ENCODE measurements around the gene CUEDC1. TPM values are rescaled to one million over a fixed set of nuclear protein-coding genes. Genes with fewer than 3 reads are reported as not detected.

CUEDC1 gene
- polyA plus RNA-seq, 4 donors: 1.6 to 14.9 (median 6.1) TPM

DNA sequence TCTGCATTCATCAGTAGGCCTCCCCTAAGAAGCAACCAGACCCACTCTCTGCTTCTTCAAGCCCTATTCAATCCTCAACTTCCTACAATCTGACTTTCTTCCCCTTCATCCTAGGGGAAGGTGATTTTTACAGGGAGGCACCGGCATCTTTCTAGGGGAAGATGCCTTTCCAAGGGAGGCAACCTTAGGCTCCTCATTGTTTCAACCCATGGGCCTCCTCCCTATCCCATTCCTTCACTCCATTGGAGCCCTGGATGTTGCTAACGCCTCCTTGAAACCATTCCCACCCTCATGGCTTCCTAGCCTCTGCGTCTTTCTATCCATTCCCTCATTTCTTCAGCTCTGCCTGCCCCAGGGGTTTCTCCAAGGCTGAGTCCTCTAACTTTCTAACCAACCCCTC lies 2.7 kb upstream of the CUEDC1 start:
- Histone ChIP-seq H3K27me3 (ENCODE audit: control insufficient read depth in 3 of 3, insufficient read depth in 3 of 3, low read length in 3 of 3) (peaks cover 0 to 15% (median 0%) of the 10 kb centered on the region in 3 donors), H3K27ac (ENCODE audit: low read depth in 1 of 3, low read length in 2 of 3) (no peak overlapping the region), H3K4me3 (ENCODE audit: low read depth in 1 of 3, low read length in 3 of 3) (no peak overlapping the region), H3K9me3 (ENCODE audit: control insufficient read depth in 2 of 2, insufficient read depth in 1 of 2, low read depth in 1 of 2, low read length in 1 of 2) (no peaks in the 10 kb centered on the region), H3K4me1 (ENCODE audit: control insufficient read depth in 3 of 3, insufficient read depth in 2 of 3, low read depth in 1 of 3, low read length in 2 of 3) (peaks cover 0 to 13% (median 6%) of the 10 kb centered on the region in 3 donors), H3K36me3 (ENCODE audit: control insufficient read depth in 3 of 3, insufficient read depth in 2 of 3, low read depth in 1 of 3, low read length in 3 of 3) (peaks cover 0 to 3% (median 0%) of the 10 kb centered on the region in 3 donors)
- FAIRE-seq (no peak), DNase-seq (no peak)
- 88 to 92% (median 91%) methylated on average over 3 of the region's 3 CpGs for WGBS, 3 donors

GRCh38 chr17:57957120-57957850 lies 2.1 kb upstream of the CUEDC1 start:
- DNase-seq: no peak
- no peak for FAIRE-seq
- WGBS, 3 donors: 81 to 85% (median 82%) methylated on average over 8 of the region's 8 CpGs

GRCh38 chr17:57956291-57957119 lies 1.3 kb upstream of the CUEDC1 start:
- Histone ChIP-seq H3K4me3 (ENCODE audit: low read depth in 1 of 3, low read length in 3 of 3) (no peak overlapping the region), H3K9me3 (ENCODE audit: control insufficient read depth in 2 of 2, insufficient read depth in 1 of 2, low read depth in 1 of 2, low read length in 1 of 2) (no peaks in the 10 kb centered on the region), H3K36me3 (ENCODE audit: control insufficient read depth in 3 of 3, insufficient read depth in 2 of 3, low read depth in 1 of 3, low read length in 3 of 3) (peaks cover 0 to 3% (median 0%) of the 10 kb centered on the region in 3 donors), H3K27me3 (ENCODE audit: control insufficient read depth in 3 of 3, insufficient read depth in 3 of 3, low read length in 3 of 3) (peaks cover 0 to 15% (median 0%) of the 10 kb centered on the region in 3 donors), H3K4me1 (ENCODE audit: control insufficient read depth in 3 of 3, insufficient read depth in 2 of 3, low read depth in 1 of 3, low read length in 2 of 3) (peaks cover 0 to 19% (median 6%) of the 10 kb centered on the region in 3 donors), H3K27ac (ENCODE audit: low read depth in 1 of 3, low read length in 2 of 3) (no peak overlapping the region)
- WGBS, 3 donors: 28 to 52% (median 38%) methylated on average over 13 of the region's 13 CpGs
- DNase-seq (peak in 1 of 2 donors; percentile 64), FAIRE-seq (no peak)

More at GRCh38 chr17:57957120-57957850, 2.1 kb upstream of the CUEDC1 start:
- peaks cover 0 to 15% (median 0%) of the 10 kb centered on the region in 3 donors for H3K27me3 ChIP-seq (ENCODE audit: control insufficient read depth in 3 of 3, insufficient read depth in 3 of 3, low read length in 3 of 3)
- peaks cover 0 to 3% (median 0%) of the 10 kb centered on the region in 3 donors for H3K36me3 ChIP-seq (ENCODE audit: control insufficient read depth in 3 of 3, insufficient read depth in 2 of 3, low read depth in 1 of 3, low read length in 3 of 3)
- peaks cover 0 to 19% (median 6%) of the 10 kb centered on the region in 3 donors for H3K4me1 ChIP-seq (ENCODE audit: control insufficient read depth in 3 of 3, insufficient read depth in 2 of 3, low read depth in 1 of 3, low read length in 2 of 3)
- no peak overlapping the region for H3K4me3 ChIP-seq (ENCODE audit: low read depth in 1 of 3, low read length in 3 of 3)
- no peaks in the 10 kb centered on the region for H3K9me3 ChIP-seq (ENCODE audit: control insufficient read depth in 2 of 2, insufficient read depth in 1 of 2, low read depth in 1 of 2, low read length in 1 of 2)
- no peak overlapping the region for H3K27ac ChIP-seq (ENCODE audit: low read depth in 1 of 3, low read length in 2 of 3)

GRCh38 chr17:57954397-57955182 lies 622 bp downstream of the CUEDC1 start:
- peaks cover 0 to 15% (median 0%) of the 10 kb centered on the region in 3 donors for H3K27me3 ChIP-seq (ENCODE audit: control insufficient read depth in 3 of 3, insufficient read depth in 3 of 3, low read length in 3 of 3)
- WGBS, 3 donors: 2 to 8% (median 2%) methylated on average over 40 to 85 of the region's 85 CpGs
- H3K27ac ChIP-seq (ENCODE audit: low read depth in 1 of 3, low read length in 2 of 3): peak overlapping the region; percentile 30 to 82 (median 38)
- peaks cover 0 to 3% (median 0%) of the 10 kb centered on the region in 3 donors for H3K36me3 ChIP-seq (ENCODE audit: control insufficient read depth in 3 of 3, insufficient read depth in 2 of 3, low read depth in 1 of 3, low read length in 3 of 3)
- FAIRE-seq: no peak
- DNase-seq: peak in 1 of 2 donors; percentile 55
- no peaks in the 10 kb centered on the region for H3K9me3 ChIP-seq (ENCODE audit: control insufficient read depth in 2 of 2, insufficient read depth in 1 of 2, low read depth in 1 of 2, low read length in 1 of 2)
- peak overlapping the region; percentile 41 to 74 (median 53) for H3K4me3 ChIP-seq (ENCODE audit: low read depth in 1 of 3, low read length in 3 of 3)
- peaks cover 6 to 19% (median 9%) of the 10 kb centered on the region in 3 donors for H3K4me1 ChIP-seq (ENCODE audit: control insufficient read depth in 3 of 3, insufficient read depth in 2 of 3, low read depth in 1 of 3, low read length in 2 of 3)

DNA sequence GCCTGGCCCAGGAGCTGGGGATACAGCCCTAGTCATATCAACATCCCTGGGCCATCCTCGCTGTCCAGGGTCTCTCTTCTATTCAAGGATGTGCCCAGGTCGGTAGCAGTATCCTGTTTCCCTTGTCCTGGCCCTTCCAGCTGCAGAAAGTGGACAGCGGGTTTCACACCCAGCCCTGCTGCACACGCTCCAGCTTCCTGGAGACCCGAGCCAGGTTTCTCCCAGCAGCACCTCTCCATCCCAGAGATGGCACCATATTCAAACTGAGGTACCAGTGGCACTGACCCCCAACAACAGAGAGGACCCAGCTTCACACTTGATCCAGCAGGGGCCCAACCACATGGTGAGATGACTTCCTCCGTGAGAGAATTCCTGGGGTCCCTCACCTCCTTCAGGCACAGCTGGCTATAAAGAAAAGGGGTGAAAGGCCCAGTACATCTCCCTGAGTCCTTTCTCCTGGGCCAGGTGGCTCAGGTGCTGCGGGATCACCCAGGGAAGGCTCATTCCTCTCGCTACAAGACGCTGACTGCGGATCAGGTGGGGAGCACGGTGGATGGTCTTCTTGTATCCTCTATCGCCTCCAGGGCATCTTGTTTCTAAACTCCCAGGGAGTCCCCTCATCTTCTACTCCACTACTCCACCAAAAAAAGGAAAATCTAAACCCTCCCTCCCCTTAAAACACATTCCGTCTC lies 1.4 kb downstream of the CUEDC1 start:
- Histone ChIP-seq H3K9me3 (ENCODE audit: control insufficient read depth in 2 of 2, insufficient read depth in 1 of 2, low read depth in 1 of 2, low read length in 1 of 2) (no peaks in the 10 kb centered on the region), H3K4me1 (ENCODE audit: control insufficient read depth in 3 of 3, insufficient read depth in 2 of 3, low read depth in 1 of 3, low read length in 2 of 3) (peaks cover 6 to 22% (median 13%) of the 10 kb centered on the region in 3 donors), H3K4me3 (ENCODE audit: low read depth in 1 of 3, low read length in 3 of 3) (peak overlapping the region in 1 of 3 donors; percentile 41), H3K27ac (ENCODE audit: low read depth in 1 of 3, low read length in 2 of 3) (peak overlapping the region in 2 of 3 donors; percentile 16 to 82), H3K27me3 (ENCODE audit: control insufficient read depth in 3 of 3, insufficient read depth in 3 of 3, low read length in 3 of 3) (peaks cover 0 to 15% (median 0%) of the 10 kb centered on the region in 3 donors), H3K36me3 (ENCODE audit: control insufficient read depth in 3 of 3, insufficient read depth in 2 of 3, low read depth in 1 of 3, low read length in 3 of 3) (peaks cover 0 to 3% (median 0%) of the 10 kb centered on the region in 3 donors)
- FAIRE-seq (no peak), DNase-seq (no peak)
- WGBS, 3 donors: 74 to 83% (median 82%) methylated on average over 13 of the region's 13 CpGs

GRCh38 chr17:57953219-57953618 lies 2.0 kb downstream of the CUEDC1 start:
- DNase-seq (no peak), FAIRE-seq (no peak)
- peaks cover 0 to 15% (median 0%) of the 10 kb centered on the region in 3 donors for H3K27me3 ChIP-seq (ENCODE audit: control insufficient read depth in 3 of 3, insufficient read depth in 3 of 3, low read length in 3 of 3)
- H3K4me3 ChIP-seq (ENCODE audit: low read depth in 1 of 3, low read length in 3 of 3): no peak overlapping the region
- peaks cover 0 to 3% (median 0%) of the 10 kb centered on the region in 3 donors for H3K36me3 ChIP-seq (ENCODE audit: control insufficient read depth in 3 of 3, insufficient read depth in 2 of 3, low read depth in 1 of 3, low read length in 3 of 3)
- peaks cover 6 to 27% (median 16%) of the 10 kb centered on the region in 3 donors for H3K4me1 ChIP-seq (ENCODE audit: control insufficient read depth in 3 of 3, insufficient read depth in 2 of 3, low read depth in 1 of 3, low read length in 2 of 3)
- peak overlapping the region in 1 of 3 donors; percentile 82 for H3K27ac ChIP-seq (ENCODE audit: low read depth in 1 of 3, low read length in 2 of 3)
- 70 to 94% (median 80%) methylated on average over 1 of the region's 1 CpG for WGBS, 3 donors
- no peaks in the 10 kb centered on the region for H3K9me3 ChIP-seq (ENCODE audit: control insufficient read depth in 2 of 2, insufficient read depth in 1 of 2, low read depth in 1 of 2, low read length in 1 of 2)

GRCh38 chr17:57949649-57950048 lies 5.6 kb downstream of the CUEDC1 start:
- H3K9me3 ChIP-seq (ENCODE audit: control insufficient read depth in 2 of 2, insufficient read depth in 1 of 2, low read depth in 1 of 2, low read length in 1 of 2): no peaks in the 10 kb centered on the region
- FAIRE-seq (no peak), DNase-seq (peak in 1 of 2 donors; percentile 32)
- WGBS, 3 donors: 89 to 96% (median 92%) methylated on average over 5 of the region's 5 CpGs
- peaks cover 0 to 24% (median 22%) of the 10 kb centered on the region in 3 donors for H3K4me1 ChIP-seq (ENCODE audit: control insufficient read depth in 3 of 3, insufficient read depth in 2 of 3, low read depth in 1 of 3, low read length in 2 of 3)
- peaks cover 0 to 3% (median 0%) of the 10 kb centered on the region in 3 donors for H3K36me3 ChIP-seq (ENCODE audit: control insufficient read depth in 3 of 3, insufficient read depth in 2 of 3, low read depth in 1 of 3, low read length in 3 of 3)
- H3K27me3 ChIP-seq (ENCODE audit: control insufficient read depth in 3 of 3, insufficient read depth in 3 of 3, low read length in 3 of 3): peaks cover 0 to 5% (median 0%) of the 10 kb centered on the region in 3 donors
- peak overlapping the region in 1 of 3 donors; percentile 39 for H3K27ac ChIP-seq (ENCODE audit: low read depth in 1 of 3, low read length in 2 of 3)
- H3K4me3 ChIP-seq (ENCODE audit: low read depth in 1 of 3, low read length in 3 of 3): no peak overlapping the region
